Mesendoderm (in vitro differentiated cells): ENCODE data around the gene IMPG2.

Experiments used
- DNase-seq: peaks from one replicate; pipeline ENCODE4 v3.0.0; 2013
- H2AK5ac ChIP-seq: 2 replicates; pipeline ENCODE4 v1.6.1; 2013; ENCODE audit warnings: low read length, inconsistent platforms
- H2BK120ac ChIP-seq: 2 replicates; pipeline ENCODE4 v1.6.1; 2013; ENCODE audit warnings: low read depth, mild to moderate bottlenecking, low read length, moderate library complexity, mixed read lengths
- H2BK15ac ChIP-seq: replicated peaks from 2 replicates; pipeline ENCODE4 v1.6.1; 2013; ENCODE audit warnings: low read depth, mild to moderate bottlenecking, moderate library complexity
- H2BK5ac ChIP-seq: 2 replicates; pipeline ENCODE4 v1.6.1; 2013; ENCODE audit warnings: low read length, inconsistent platforms
- H3K18ac ChIP-seq: 2 replicates; pipeline ENCODE4 v1.6.1; 2013; ENCODE audit warnings: mild to moderate bottlenecking, low read length, mixed read lengths
- H3K23ac ChIP-seq: one replicate; pipeline ENCODE4 v1.6.1; 2013; ENCODE audit warnings: low read length
- H3K27ac ChIP-seq: 2 replicates; pipeline ENCODE4 v1.5.1; 2013; ENCODE audit warnings: low read depth, mild to moderate bottlenecking, inconsistent platforms, low read length, moderate library complexity
- H3K27me3 ChIP-seq: 2 replicates; pipeline ENCODE4 v1.6.1; 2013; ENCODE audit warnings: low read length, control low read depth, mild to moderate bottlenecking, inconsistent platforms; ENCODE audit not compliant: insufficient read depth, poor library complexity
- H3K36me3 ChIP-seq: 2 replicates; pipeline ENCODE4 v1.6.1; 2013; ENCODE audit warnings: low read length, inconsistent platforms; ENCODE audit not compliant: control insufficient read depth, insufficient read depth
- H3K4ac ChIP-seq: one replicate; pipeline ENCODE4 v1.6.1; 2013; ENCODE audit warnings: low read depth, mild to moderate bottlenecking, low read length, moderate library complexity
- H3K4me1 ChIP-seq: 2 replicates; pipeline ENCODE4 v1.6.1; 2013; ENCODE audit warnings: low read depth, low read length, inconsistent platforms; ENCODE audit not compliant: control insufficient read depth
- H3K4me2 ChIP-seq: 2 replicates; pipeline ENCODE4 v1.6.1; 2013; ENCODE audit warnings: low read length
- H3K4me3 ChIP-seq: 2 replicates; pipeline ENCODE4 v1.5.1; 2013; ENCODE audit warnings: mild to moderate bottlenecking, low read length
- H3K56ac ChIP-seq: one replicate; pipeline ENCODE4 v1.6.1; 2013; ENCODE audit warnings: low read length
- H3K79me1 ChIP-seq: 2 replicates; pipeline ENCODE4 v1.6.1; 2013; ENCODE audit warnings: low read length, inconsistent platforms
- H3K79me2 ChIP-seq: 2 replicates; pipeline ENCODE4 v1.6.1; 2013; ENCODE audit warnings: mild to moderate bottlenecking, low read length; ENCODE audit not compliant: control insufficient read depth, insufficient read depth
- H3K9ac ChIP-seq: 2 replicates; pipeline ENCODE4 v1.6.1; 2013; ENCODE audit warnings: low read length, inconsistent platforms
- H4K5ac ChIP-seq: one replicate; pipeline ENCODE4 v1.6.1; 2013; ENCODE audit warnings: low read length
- H4K8ac ChIP-seq: one replicate; pipeline ENCODE4 v1.6.1; 2013; ENCODE audit warnings: low read depth, mild to moderate bottlenecking, control low read depth, low read length, moderate library complexity
- WGBS: extraction: QIAGEN DNeasy Blood & Tissue Kit; methylation state at CpG from one replicate; pipeline ENCODE4 v1.1.7; 2013; ENCODE audit warnings: low lambda C conversion rate, missing lambda C conversion rate; ENCODE audit not compliant: insufficient coverage; ENCODE audit errors: extremely low coverage; 5-methylcytosine and 5-hydroxymethylcytosine counted together

The IMPG2 gene

DNA sequence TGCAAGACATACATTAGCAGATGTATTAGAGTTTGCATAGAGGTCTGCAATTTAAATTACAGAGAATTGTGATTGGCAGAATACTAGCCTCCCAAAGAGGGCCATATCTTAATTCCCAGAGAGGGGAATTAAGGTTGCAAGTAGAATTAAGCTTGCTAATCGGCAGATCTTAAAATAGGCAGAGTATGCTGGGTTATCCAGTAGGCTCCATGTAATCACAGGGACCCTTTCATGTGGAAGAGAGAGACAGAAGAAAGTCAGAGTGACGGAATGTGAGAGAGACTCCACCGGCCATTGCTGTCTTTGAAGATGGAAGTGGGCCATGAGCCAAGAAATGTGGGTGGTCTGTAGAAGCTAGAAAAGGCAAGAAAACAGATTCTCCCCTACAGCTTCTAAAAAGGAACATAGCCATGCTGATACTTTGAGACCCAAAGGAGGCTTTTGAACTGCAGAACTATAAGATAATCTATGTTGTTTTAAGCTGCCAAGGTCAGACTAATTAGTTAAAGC is 38.8 kb downstream of the IMPG2 start:
- no peak overlapping the region for H2BK5ac ChIP-seq
- H3K9ac ChIP-seq = no peak overlapping the region
- H2BK120ac ChIP-seq = no peak overlapping the region
- no peak overlapping the region for H3K4me2 ChIP-seq
- H3K4me3 ChIP-seq = no peak overlapping the region
- H4K5ac ChIP-seq = no peak overlapping the region
- no peak overlapping the region for H3K4ac ChIP-seq
- no peak for DNase-seq
- no peaks in the 10 kb centered on the region for H3K36me3 ChIP-seq
- no peak overlapping the region for H4K8ac ChIP-seq
- H3K27ac ChIP-seq = no peak overlapping the region
- H3K18ac ChIP-seq = no peak overlapping the region
- H3K56ac ChIP-seq = no peak overlapping the region
- H3K23ac ChIP-seq = no peak overlapping the region
- no CpG with 5 or more reads among the region's 3 CpGs for WGBS
- no peak overlapping the region for H2BK15ac ChIP-seq
- H2AK5ac ChIP-seq = no peak overlapping the region
- H3K4me1 ChIP-seq = no peaks in the 10 kb centered on the region
- no peaks in the 10 kb centered on the region for H3K79me1 ChIP-seq
- H3K79me2 ChIP-seq = no peaks in the 10 kb centered on the region
- no peaks in the 10 kb centered on the region for H3K27me3 ChIP-seq

DNA sequence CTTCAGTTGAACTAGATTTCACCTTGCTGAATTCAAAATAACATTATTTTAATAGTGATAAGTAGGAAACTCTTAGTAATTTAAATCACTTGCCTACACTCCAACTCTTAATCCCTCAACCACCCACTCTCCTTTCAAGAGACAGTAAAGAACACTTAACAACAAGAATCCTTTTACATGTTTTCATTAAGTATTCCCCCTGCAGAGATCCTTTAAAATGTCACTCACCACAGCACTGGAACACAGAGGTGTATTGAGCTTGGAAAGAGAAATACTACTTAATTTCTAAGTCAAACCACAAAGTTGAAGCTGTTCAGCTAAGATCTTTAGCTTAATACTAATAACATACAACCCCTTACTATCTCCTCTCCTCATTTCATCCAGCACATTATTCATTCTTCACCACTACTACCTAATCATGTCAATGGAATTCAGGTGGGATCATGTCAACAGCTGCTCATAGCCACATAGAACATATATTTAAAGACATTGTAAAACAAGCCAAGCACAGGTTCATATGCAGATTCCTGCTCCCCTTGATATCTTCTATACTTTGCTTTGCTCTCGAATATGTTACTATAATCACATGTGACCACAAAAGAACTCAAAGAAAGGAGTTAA is 40.5 kb downstream of the IMPG2 start:
- WGBS = no CpG with 5 or more reads among the region's 1 CpG
- Histone ChIP-seq H3K56ac (no peak overlapping the region), H3K23ac (no peak overlapping the region)

DNA sequence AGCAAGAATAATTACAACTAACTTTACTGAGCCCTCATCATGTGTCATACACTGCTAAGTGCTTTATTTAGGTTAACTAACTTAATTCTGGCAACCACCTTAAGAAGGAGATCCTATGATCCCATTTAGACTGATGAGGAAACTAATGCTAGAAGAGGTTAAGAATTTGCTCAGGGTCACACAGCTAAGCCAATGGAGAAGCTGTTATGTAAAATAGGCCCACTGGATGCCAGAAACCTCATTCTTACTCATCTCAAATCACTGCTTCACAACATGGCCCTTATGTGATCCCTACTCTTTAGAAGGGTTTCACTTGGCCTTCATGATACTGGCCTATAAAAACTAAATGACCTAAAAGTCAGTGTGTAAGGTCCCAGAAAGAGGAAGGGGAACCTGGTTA is 41.2 kb downstream of the IMPG2 start:
- Histone ChIP-seq H3K4me1 (no peaks in the 10 kb centered on the region), H3K27me3 (no peaks in the 10 kb centered on the region), H4K8ac (no peak overlapping the region), H3K23ac (no peak overlapping the region), H4K5ac (no peak overlapping the region), H2BK15ac (no peak overlapping the region), H3K79me2 (no peaks in the 10 kb centered on the region), H3K4me2 (no peak overlapping the region), H3K27ac (no peak overlapping the region), H3K36me3 (no peaks in the 10 kb centered on the region), H2AK5ac (no peak overlapping the region), H3K18ac (no peak overlapping the region), H3K4ac (no peak overlapping the region), H3K4me3 (no peak overlapping the region), H3K9ac (no peak overlapping the region), H2BK120ac (no peak overlapping the region), H3K56ac (no peak overlapping the region), H3K79me1 (no peaks in the 10 kb centered on the region), H2BK5ac (no peak overlapping the region)
- DNase-seq = no peak

More for the DNA sequence above, 40.5 kb downstream of the IMPG2 start:
- H3K9ac ChIP-seq = no peak overlapping the region
- no peak overlapping the region for H3K18ac ChIP-seq
- no peak overlapping the region for H4K5ac ChIP-seq
- H3K36me3 ChIP-seq = no peaks in the 10 kb centered on the region
- H3K4me1 ChIP-seq = no peaks in the 10 kb centered on the region
- H2BK120ac ChIP-seq = no peak overlapping the region
- H4K8ac ChIP-seq = no peak overlapping the region
- H2BK15ac ChIP-seq = no peak overlapping the region
- no peak for DNase-seq
- no peak overlapping the region for H3K4ac ChIP-seq
- H3K27me3 ChIP-seq = no peaks in the 10 kb centered on the region
- H2BK5ac ChIP-seq = no peak overlapping the region
- H3K4me2 ChIP-seq = no peak overlapping the region
- no peaks in the 10 kb centered on the region for H3K79me1 ChIP-seq
- H3K79me2 ChIP-seq = no peaks in the 10 kb centered on the region
- H3K27ac ChIP-seq = no peak overlapping the region
- no peak overlapping the region for H2AK5ac ChIP-seq
- no peak overlapping the region for H3K4me3 ChIP-seq

DNA sequence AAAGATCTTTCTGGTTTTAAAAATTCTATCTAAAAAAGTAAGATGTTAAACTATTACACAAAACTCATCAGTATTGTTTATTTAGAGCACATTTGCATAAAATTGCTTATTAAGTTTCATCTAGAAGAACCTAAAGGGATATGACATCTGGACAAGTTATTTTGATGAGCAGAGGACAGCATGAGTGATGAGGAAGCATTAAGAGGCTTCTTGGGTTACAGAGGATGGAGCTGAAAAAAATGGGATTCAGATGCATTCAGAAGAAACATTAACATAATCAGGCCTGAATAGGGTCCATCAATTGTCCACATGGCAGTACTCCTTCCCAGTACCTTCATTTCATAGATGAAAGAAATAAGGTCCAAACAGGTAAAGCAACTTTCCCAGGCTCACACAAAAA is 41.6 kb downstream of the IMPG2 start:
- Histone ChIP-seq H3K36me3 (no peaks in the 10 kb centered on the region), H3K23ac (no peak overlapping the region), H3K79me1 (no peaks in the 10 kb centered on the region), H3K27ac (no peak overlapping the region), H3K9ac (no peak overlapping the region), H3K27me3 (no peaks in the 10 kb centered on the region), H4K8ac (no peak overlapping the region), H4K5ac (no peak overlapping the region), H3K18ac (no peak overlapping the region), H3K79me2 (no peaks in the 10 kb centered on the region), H3K4me3 (no peak overlapping the region), H2AK5ac (no peak overlapping the region), H3K4me2 (no peak overlapping the region), H3K4ac (no peak overlapping the region), H2BK120ac (no peak overlapping the region), H2BK15ac (no peak overlapping the region), H2BK5ac (no peak overlapping the region), H3K56ac (no peak overlapping the region), H3K4me1 (no peaks in the 10 kb centered on the region)
- DNase-seq = no peak

DNA sequence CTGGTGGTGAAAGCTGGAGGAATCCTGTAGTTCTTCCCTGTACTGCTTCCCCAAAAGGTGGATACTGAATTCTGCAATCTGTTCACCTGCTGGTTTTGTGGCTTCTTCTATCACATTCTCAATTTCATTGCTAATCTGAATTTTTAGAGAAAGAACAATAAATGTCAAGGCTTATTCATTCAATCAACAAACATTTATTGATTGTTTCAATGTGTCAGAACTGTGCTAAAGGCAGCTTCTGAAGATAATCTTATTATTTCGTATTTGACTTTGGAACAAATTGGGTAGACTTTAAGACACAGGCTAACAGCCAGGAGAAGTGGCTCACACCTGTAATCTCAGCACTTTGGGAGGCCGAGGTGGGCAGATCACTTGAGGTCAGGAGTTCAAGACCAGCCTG is 46.8 kb downstream of the IMPG2 start:
- Histone ChIP-seq H2BK15ac (no peak overlapping the region), H3K4me1 (no peaks in the 10 kb centered on the region), H3K27me3 (no peaks in the 10 kb centered on the region), H2BK5ac (no peak overlapping the region), H3K56ac (no peak overlapping the region), H3K4me2 (no peak overlapping the region), H2BK120ac (no peak overlapping the region), H4K5ac (no peak overlapping the region), H3K4me3 (no peak overlapping the region), H3K9ac (no peak overlapping the region), H2AK5ac (no peak overlapping the region), H3K18ac (no peak overlapping the region), H3K23ac (no peak overlapping the region), H3K79me2 (no peaks in the 10 kb centered on the region), H3K79me1 (no peaks in the 10 kb centered on the region), H3K36me3 (no peaks in the 10 kb centered on the region), H3K4ac (no peak overlapping the region), H4K8ac (no peak overlapping the region), H3K27ac (no peak overlapping the region)
- WGBS = no CpG with 5 or more reads among the region's 2 CpGs
- DNase-seq = no peak

DNA sequence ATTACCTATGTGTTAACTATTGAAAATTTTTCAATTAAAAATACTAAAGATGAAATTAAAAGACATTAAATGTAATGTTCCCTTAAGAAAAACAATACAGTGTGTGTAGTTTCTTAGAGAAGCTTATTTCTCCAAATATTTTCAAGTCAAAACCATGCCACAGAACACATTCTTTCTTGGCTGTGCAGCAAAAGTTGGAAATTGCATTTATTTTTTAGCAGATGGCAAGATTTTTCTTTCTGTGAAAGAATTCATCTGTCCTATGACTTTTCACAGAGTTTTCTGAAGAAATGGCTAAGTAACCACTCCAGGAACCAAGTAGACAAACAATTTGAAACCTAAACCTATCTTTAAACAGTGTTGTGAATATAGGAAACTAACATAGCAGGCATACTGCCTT is 47.2 kb downstream of the IMPG2 start:
- no peak for DNase-seq
- Histone ChIP-seq H3K18ac (no peak overlapping the region), H3K4me2 (no peak overlapping the region), H4K8ac (no peak overlapping the region), H3K9ac (no peak overlapping the region), H3K4me1 (no peaks in the 10 kb centered on the region), H3K4me3 (no peak overlapping the region), H3K79me2 (no peaks in the 10 kb centered on the region), H2BK120ac (no peak overlapping the region), H3K27me3 (no peaks in the 10 kb centered on the region), H3K36me3 (no peaks in the 10 kb centered on the region), H3K23ac (no peak overlapping the region), H2AK5ac (no peak overlapping the region), H4K5ac (no peak overlapping the region), H2BK5ac (no peak overlapping the region), H2BK15ac (no peak overlapping the region), H3K56ac (no peak overlapping the region), H3K27ac (no peak overlapping the region), H3K79me1 (no peaks in the 10 kb centered on the region), H3K4ac (no peak overlapping the region)
